Esophagus mucosa (tissue), 1 donor: ENCODE data around the gene TTLL4. TPM values are rescaled to one million over a fixed set of nuclear protein-coding genes. Genes with fewer than 3 reads are reported as not detected.
A peak's percentile ranks its signal among the peaks of the same experiment; 100 is the strongest.

Source experiments
- ATAC-seq: fragments of 200-7000 bp; cut with Tn5 transposase; one replicate; pipeline ENCODE4 v1.9.1; 2020
- total RNA-seq: library from RNA; stranded (reverse); gene quantifications from one replicate; pipeline ENCODE4 v1.2.4, GENCODE V29; 2023
- donor health status: DM: yes; HTN: yes; CAD: no.

The TTLL4 gene
- total RNA-seq, 1 donor from 2014 or later: 14.0 TPM

DNA sequence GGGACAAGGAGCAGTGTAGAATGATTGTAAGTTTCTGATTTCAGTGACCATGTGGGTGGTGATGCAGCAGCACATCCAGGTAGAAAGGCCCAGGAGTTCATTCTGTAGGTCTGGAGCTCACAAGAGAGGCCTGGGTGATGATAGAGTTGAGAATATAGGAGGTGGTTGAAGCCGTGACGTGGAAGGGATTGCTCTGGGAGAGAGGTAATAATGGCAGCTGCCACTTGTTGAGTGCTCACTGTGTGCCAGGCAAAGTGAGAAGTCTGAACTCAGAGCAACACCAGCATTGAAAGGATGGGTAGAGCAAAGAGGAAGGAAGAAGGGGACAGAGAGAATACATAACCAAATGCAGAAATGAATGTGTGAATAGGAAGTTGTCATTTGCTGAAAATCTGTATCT is 3.3 kb downstream of the TTLL4 start:
- no peak for ATAC-seq

DNA sequence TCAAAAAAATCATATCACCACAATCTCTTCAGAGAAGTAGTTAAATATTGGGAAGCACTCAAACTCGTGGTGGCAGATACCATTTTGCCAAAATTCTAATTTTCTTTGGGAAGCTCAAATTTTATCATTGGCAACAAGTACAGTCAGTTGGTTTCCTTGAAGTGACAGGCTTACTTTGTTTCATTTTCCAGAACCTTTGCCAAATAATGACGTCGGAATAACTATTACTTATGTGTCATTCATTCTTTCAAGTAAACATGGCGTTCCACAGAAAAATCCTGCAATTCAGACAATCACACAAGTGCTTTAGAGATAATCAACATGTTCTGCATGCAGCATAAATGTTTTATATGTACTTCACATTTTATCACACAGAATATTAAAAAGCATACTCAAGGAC is 5.4 kb downstream of the TTLL4 start:
- no peak for ATAC-seq

DNA sequence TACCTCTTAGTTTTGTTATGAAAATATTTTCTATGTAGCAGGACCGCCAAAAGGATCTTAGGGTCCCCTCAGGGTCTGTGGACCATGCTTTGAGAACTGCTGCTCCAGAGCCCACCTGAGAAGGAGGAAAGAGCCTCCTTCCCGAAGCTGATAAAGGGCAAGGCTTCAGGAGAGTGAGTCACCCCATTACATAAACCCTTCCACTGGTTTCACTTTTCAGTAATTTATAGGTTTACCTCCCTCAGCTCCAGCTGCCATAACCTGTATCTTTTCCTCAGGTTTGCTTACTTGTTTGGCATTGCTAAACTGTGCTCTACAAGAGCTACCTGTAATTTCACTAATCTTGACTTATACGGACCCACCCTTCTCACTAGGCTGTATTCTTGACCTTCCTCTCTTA is 6.6 kb downstream of the TTLL4 start:
- ATAC-seq: peak; percentile 85

GRCh38 chr2:218718058-218718457 is 7.4 kb downstream of the TTLL4 start:
- no peak for ATAC-seq

DNA sequence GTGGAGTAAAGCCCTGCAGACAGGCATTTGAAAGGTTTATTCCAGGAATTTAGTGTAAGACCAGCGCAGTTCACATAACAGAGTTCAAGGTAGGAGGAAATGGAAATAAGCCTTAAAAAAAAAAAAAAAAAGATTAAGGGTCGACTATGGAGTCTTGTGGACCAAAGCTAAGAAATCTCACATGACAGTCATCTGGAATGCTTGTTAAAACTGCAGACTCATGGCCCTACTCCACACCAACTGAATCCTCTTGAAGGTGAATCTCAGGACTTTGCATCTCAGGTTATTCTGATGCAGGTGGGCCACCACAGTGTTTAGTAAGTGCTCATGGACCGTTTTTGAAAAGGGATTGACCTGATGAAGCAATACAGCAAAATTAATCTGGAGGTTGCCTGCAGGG is 8.8 kb downstream of the TTLL4 start:
- no peak for ATAC-seq

GRCh38 chr2:218720048-218721041 is 9.7 kb downstream of the TTLL4 start:
- ATAC-seq: no peak

- ATAC-seq: no peak
Measured at GRCh38 chr2:218721488-218721887, 10.9 kb downstream of the TTLL4 start.

GRCh38 chr2:218721934-218722333 is 11.3 kb downstream of the TTLL4 start:
- ATAC-seq: no peak

DNA sequence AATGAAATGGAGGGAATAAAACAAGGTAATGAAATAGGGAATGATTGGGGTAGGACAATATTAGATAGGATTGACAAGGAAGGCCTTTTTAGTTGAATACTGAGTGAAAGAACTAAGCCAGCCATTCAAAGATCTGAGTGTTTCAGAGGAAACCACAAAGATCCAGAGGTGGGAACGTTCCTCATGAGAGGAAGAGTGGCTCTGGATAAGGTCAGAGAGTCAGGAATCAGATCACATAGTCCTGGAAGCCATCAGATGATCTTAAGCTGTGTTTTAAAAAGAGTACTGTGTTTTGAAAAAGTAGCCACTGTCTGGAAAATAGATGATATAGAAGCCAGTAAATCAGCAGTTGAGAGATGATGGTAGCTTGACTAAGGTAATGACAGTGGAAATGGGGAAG is 11.8 kb downstream of the TTLL4 start:
- ATAC-seq: no peak

- no peak for ATAC-seq
Measured at GRCh38 chr2:218722876-218723785, 12.5 kb downstream of the TTLL4 start.

DNA sequence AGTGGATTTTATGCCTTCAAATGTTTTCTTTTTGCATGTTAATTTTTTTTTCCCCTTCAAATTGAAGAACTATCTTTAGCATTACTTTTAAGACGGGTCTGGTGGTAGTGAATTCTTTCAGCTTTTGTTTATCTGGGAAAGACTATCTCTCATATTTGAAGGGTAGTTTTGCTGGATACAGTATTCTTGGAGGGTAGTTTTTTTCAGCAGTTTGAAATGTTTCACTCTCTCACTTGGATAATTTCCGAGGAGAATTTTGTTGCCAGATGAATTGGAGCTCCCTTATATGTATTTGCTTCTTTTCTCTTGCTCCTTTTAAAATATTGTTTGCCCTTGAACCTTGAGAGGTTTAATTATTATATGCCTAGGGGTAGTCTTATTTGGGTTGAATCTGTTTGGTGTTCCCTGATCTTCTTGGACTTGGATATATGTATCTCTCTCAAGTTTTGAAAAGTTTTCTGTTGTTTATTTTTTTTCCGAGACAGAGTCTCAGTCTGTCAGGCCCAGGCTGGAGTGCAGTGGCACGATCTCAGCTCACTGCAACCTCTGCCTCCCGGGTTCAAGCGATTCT is 15.5 kb downstream of the TTLL4 start:
- ATAC-seq: no peak

- ATAC-seq: peak; percentile 41
Measured at GRCh38 chr2:218727502-218728165, 17.0 kb downstream of the TTLL4 start.

GRCh38 chr2:218729640-218730039 is 19.0 kb downstream of the TTLL4 start:
- no peak for ATAC-seq

- no peak for ATAC-seq
Measured at GRCh38 chr2:218732052-218732760, 21.6 kb downstream of the TTLL4 start.

GRCh38 chr2:218732761-218733158 is 22.1 kb downstream of the TTLL4 start:
- ATAC-seq: no peak

- peak; percentile 33 for ATAC-seq
Measured at GRCh38 chr2:218733171-218734021, 22.8 kb downstream of the TTLL4 start.

DNA sequence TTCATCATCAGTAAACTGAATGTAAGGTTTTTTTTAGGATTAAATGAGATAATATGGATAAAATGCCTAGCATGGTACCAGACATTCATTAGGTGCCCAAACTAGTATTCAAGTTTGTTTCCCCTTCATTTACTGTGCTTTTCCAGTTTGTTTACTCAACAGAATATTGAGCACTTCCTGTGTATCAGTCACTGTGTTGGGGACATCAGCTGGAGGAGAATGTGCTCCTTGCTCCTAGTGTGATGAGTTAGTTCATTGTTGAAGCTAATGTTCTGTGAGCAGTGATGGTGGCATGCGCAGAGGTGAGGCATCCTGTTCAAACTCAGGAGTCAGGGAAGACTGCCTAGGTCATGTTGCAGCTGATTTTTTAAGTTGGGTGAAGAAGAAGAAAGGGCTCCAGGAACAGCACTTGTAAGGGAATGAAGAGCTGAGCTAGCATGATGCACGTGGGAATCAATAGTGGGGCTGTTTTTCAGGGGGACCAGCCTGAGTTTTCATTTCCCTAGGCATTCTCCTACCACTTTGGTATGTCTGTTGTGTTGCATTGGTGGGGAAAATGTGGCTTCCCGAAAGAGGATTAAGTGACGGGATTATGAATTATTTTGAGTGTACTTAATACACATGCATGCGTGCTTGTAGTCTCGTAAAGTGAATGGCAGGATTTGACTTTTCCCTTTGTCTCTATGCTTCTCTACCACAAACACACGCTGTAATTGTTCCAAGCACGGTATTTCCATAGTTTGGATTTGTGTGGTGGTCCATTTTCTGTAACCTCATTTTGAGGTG is 23.7 kb downstream of the TTLL4 start:
- ATAC-seq: no peak

DNA sequence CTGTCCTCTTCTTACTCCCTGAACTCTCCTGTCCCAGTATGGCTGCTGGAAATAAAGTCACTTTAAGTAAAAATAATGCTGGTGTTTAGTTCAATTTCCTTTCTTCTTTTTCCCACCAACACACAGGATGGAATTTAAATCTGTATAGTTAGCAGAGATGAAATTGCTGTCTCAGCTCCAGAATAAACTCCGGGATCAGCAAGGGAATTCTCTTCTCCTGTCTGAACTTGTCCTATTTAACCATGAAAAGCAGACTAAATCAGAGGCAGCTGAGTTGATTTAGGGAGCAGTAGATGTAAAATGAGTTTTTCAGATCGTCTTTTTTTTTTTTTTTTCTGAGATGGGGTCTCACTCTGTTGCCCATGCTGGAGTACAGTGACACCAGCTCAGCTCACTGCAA is 25.9 kb downstream of the TTLL4 start:
- no peak for ATAC-seq

DNA sequence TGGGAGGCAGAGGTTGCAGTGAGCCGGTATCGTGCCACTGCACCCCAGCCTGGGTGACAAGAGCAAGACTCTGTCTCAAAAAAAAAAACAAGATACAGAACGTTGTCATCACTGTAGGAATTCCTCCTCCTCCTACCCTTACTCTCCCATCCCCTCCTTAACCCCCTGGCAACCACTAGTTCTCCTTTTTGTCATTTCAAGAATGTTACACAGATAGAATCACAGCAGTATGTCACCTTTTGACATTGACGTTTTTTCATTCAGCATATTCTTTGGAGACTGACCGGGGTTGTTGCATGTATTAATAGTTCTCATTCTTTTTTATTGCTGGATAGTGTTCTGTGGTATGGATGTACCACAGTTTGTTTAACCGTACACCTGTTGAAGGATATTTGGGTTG is 32.4 kb downstream of the TTLL4 start:
- no peak for ATAC-seq

DNA sequence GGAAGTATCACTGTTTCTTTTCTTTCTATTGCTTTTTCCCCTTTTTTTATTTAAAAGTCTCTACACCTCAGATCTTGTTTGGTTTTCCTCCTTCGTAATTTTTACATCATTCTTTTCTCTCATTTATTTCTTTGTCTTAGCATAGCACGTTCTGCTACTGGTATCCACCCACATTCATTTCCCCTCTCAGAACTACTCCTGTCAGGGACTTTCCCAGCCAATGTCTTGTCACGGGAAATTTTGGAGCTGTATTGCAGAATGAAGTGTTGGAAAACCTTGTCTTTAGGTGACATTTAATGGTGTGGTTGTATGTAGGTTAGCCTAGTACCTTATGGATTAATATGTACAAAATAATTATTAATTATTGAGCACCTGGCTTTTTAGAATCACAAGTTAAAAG is 34.0 kb downstream of the TTLL4 start:
- no peak for ATAC-seq
